DOHH2 (cell line): Measurements from ENCODE around the gene IFRD2.

Experiments used
- EZH2phosphoT487 ChIP-seq: fragments of 200-600 bp; sonication (generic); IDR thresholded peaks from 2 replicates; pipeline ENCODE4 v1.6.1; 2017; ENCODE audit warnings: borderline replicate concordance, mild to moderate bottlenecking, antibody characterized with exemption, low read length, moderate library complexity, mixed read lengths
- TF ChIP-seq, protein P1 (sequence below): fragments of 200-600 bp; sonication (generic); IDR thresholded peaks from one replicate; pipeline ENCODE4 v1.5.1; 2014; ENCODE audit warnings: antibody characterized with exemption, mild to moderate bottlenecking, low read depth, low read length; ENCODE audit not compliant: poor library complexity, severe bottlenecking

DNA sequence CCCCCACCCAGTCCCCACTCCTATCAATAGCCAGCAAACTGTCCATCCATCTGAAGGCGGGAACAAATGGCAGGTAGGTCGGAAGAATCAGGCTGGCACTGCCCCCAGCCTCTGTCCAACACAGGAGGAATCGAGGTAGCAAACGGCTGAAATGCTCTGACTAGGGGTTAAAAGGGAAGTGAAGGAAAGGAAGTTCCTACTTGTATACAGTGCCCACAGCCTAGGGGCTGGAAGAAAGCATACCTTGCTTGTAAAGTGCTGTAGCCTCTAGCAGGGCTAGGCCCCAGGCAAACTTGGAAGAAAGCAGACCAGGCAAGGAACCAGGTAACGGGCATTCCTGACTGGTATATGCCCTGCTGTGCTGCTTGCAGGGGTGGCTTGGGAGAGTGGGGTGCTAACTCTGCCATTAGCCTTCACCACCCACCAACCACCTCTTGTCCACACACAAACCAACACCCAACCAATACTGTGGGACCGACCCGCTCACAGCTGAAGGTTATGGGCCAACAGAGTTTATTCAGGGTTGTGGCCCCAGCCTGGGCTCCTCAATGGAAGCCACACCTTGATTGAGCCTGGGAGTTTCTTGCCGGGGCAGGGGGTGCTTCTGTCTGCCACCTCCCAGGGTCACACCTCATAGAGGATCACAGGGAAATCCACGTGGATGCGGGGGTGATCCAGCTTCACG, 33.4 kb upstream of the IFRD2 start:
- TF ChIP-seq, protein P1, sequence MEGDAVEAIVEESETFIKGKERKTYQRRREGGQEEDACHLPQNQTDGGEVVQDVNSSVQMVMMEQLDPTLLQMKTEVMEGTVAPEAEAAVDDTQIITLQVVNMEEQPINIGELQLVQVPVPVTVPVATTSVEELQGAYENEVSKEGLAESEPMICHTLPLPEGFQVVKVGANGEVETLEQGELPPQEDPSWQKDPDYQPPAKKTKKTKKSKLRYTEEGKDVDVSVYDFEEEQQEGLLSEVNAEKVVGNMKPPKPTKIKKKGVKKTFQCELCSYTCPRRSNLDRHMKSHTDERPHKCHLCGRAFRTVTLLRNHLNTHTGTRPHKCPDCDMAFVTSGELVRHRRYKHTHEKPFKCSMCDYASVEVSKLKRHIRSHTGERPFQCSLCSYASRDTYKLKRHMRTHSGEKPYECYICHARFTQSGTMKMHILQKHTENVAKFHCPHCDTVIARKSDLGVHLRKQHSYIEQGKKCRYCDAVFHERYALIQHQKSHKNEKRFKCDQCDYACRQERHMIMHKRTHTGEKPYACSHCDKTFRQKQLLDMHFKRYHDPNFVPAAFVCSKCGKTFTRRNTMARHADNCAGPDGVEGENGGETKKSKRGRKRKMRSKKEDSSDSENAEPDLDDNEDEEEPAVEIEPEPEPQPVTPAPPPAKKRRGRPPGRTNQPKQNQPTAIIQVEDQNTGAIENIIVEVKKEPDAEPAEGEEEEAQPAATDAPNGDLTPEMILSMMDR = no peak
- no peak for TF ChIP-seq EZH2phosphoT487
